Adrenal gland (tissue), 5 donors: ENCODE measurements around the gene PPP1R1C.

Source experiments
- CTCF ChIP-seq, 6 experiments: fragments of 450-650 bp in 4 of 6; fragments of 200-600 bp in 2 of 6; sonication (generic) in 1 of 6; IDR thresholded peaks; 1 replicate in 5 of 6; 2 replicates in 1 of 6; pipeline versions ENCODE4 v1.5.1 to v1.8.0; 2016 to 2021; ENCODE audit warnings: antibody characterized with exemption in 6 of 6, mild to moderate bottlenecking in 2 of 6, moderate library complexity in 1 of 6
- POLR2A ChIP-seq, 2 donors: fragments of 450-650 bp; IDR thresholded peaks; one replicate each; pipeline ENCODE4 v1.6.1; 2017; ENCODE audit warnings: antibody characterized with exemption in 2 of 2, mild to moderate bottlenecking in 2 of 2, moderate library complexity in 1 of 2
- donor health status: DM: no; HTN: no; CAD: no.

- TF ChIP-seq CTCF (IDR thresholded peaks at IDR 0.05) (no peak), POLR2A (IDR thresholded peaks at IDR 0.05) (no peak)
These were observed 13.4 kb downstream of the PPP1R1C start for GRCh38 chr2:181998891-181999654.
